Ramos (cell line): ENCODE measurements around the gene CAMSAP1.

ENCODE experiments used
- in situ Hi-C: fragments of 300-500 bp; cut with MboI; formaldehyde crosslinking; loops from one replicate; pipeline ENCODE4 v1.14.3; 2022; ENCODE audit warnings: low sequenced_read_pairs; ENCODE audit not compliant: unreplicated experiment

The CAMSAP1 gene

GRCh38 chr9:135939351-135940265, 32.3 kb upstream of the CAMSAP1 start:
- in situ Hi-C loops: no loop called here

GRCh38 chr9:135937521-135938489, 30.5 kb upstream of the CAMSAP1 start:
- in situ Hi-C loops: no loop called here

- in situ Hi-C loops: no loop called here
These were observed 25.8 kb upstream of the CAMSAP1 start for GRCh38 chr9:135933114-135933513.

GRCh38 chr9:135932656-135933055, 25.3 kb upstream of the CAMSAP1 start:
- in situ Hi-C loops: no loop called here

GRCh38 chr9:135931349-135931820, 24.0 kb upstream of the CAMSAP1 start:
- in situ Hi-C loops: no loop called here

- in situ Hi-C loops: no loop called here
These were observed 23.4 kb upstream of the CAMSAP1 start for GRCh38 chr9:135930446-135931345.

- in situ Hi-C loops: no loop called here
These were observed 22.5 kb upstream of the CAMSAP1 start for GRCh38 chr9:135929656-135930445.

- in situ Hi-C loops: no loop called here
These were observed 21.6 kb upstream of the CAMSAP1 start for GRCh38 chr9:135928731-135929655.

GRCh38 chr9:135928074-135928730, 20.9 kb upstream of the CAMSAP1 start:
- in situ Hi-C loops: no loop called here

GRCh38 chr9:135927195-135928013, 20.1 kb upstream of the CAMSAP1 start:
- in situ Hi-C loops: no loop called here

- in situ Hi-C loops: no loop called here
These were observed 19.3 kb upstream of the CAMSAP1 start for GRCh38 chr9:135926402-135927194.

- in situ Hi-C loops: no loop called here
These were observed 18.3 kb upstream of the CAMSAP1 start for GRCh38 chr9:135925496-135926133.

GRCh38 chr9:135924628-135925338, 17.4 kb upstream of the CAMSAP1 start:
- in situ Hi-C loops: no loop called here

- in situ Hi-C loops: no loop called here
These were observed 16.2 kb upstream of the CAMSAP1 start for GRCh38 chr9:135923508-135923907.
